IMR-90 (cell line): ENCODE results near the gene SMOC1. TPM values are rescaled to one million over a fixed set of nuclear protein-coding genes. Genes with fewer than 3 reads are reported as not detected.

ENCODE experiments used
- ATAC-seq: fragments of 200-7000 bp; cut with Tn5 transposase; 2 replicates; pipeline ENCODE4 v1.9.1; 2020; ENCODE audit warnings: low read depth, mild to moderate bottlenecking, moderate library complexity
- BruUV-seq: library from RNA; stranded (reverse); fragments of 400-500 nt; replicated peaks from 2 replicates; lab custom pipeline; 2021; lab: Mats Ljungman, UMichigan
- CTCF ChIA-PET: fragments of 300-600 bp; formaldehyde crosslinking; extraction: SDS; loops from one replicate; lab custom pipeline; 2021; ENCODE audit warnings: antibody characterized with exemption; lab: Yijun Ruan, JAX
- POLR2A ChIA-PET: fragments of 300-600 bp; sonication (Branson Sonifier 250); formaldehyde crosslinking; loops from one replicate; lab custom pipeline; 2022; ENCODE audit warnings: antibody characterized with exemption; ENCODE audit not compliant: unreplicated experiment; lab: Charles Lee
- DNase-seq: peaks from one replicate; pipeline ENCODE4 v3.0.0; 2013
- H2AFZ ChIP-seq: replicated peaks from 2 replicates; pipeline ENCODE3; 2013; ENCODE audit warnings: low read length, mild to moderate bottlenecking; ENCODE audit not compliant: poor library complexity
- H2AK5ac ChIP-seq: 2 replicates; pipeline ENCODE4 v1.6.1; 2013; ENCODE audit warnings: low read depth, low read length, inconsistent platforms
- H2AK9ac ChIP-seq: replicated peaks from 2 replicates; pipeline ENCODE3; 2013; ENCODE audit warnings: mild to moderate bottlenecking, low read depth, low read length, moderate library complexity; ENCODE audit not compliant: poor library complexity
- H2BK120ac ChIP-seq: 2 replicates; pipeline ENCODE4 v1.6.1; 2013; ENCODE audit warnings: low read depth, low read length, inconsistent platforms
- H2BK15ac ChIP-seq: 3 replicates; pipeline ENCODE4 v1.6.1; 2013; ENCODE audit warnings: low read depth, low read length, inconsistent platforms
- H2BK20ac ChIP-seq: 2 replicates; pipeline ENCODE4 v1.6.1; 2013; ENCODE audit warnings: low read depth, mild to moderate bottlenecking, inconsistent platforms, low read length, moderate library complexity
- H2BK5ac ChIP-seq: 2 replicates; pipeline ENCODE4 v1.6.1; 2013; ENCODE audit warnings: mild to moderate bottlenecking, low read depth, low read length, inconsistent platforms; ENCODE audit not compliant: poor library complexity, severe bottlenecking
- H3K14ac ChIP-seq: replicated peaks from 2 replicates; pipeline ENCODE4 v1.6.1; 2013; ENCODE audit warnings: low read depth, low read length, inconsistent platforms
- H3K18ac ChIP-seq: 2 replicates; pipeline ENCODE4 v1.6.1; 2013; ENCODE audit warnings: low read depth, low read length, control low read depth
- H3K23ac ChIP-seq: 2 replicates; pipeline ENCODE4 v1.6.1; 2013; ENCODE audit warnings: low read depth, low read length, inconsistent platforms
- H3K27ac ChIP-seq: 2 replicates; pipeline ENCODE4 v1.5.1; 2013; ENCODE audit warnings: mild to moderate bottlenecking, control low read depth, low read length; ENCODE audit not compliant: insufficient read depth
- H3K27me3 ChIP-seq: 2 replicates; pipeline ENCODE4 v1.6.1; 2013; ENCODE audit warnings: low read length; ENCODE audit not compliant: control insufficient read depth, insufficient read depth
- H3K36me3 ChIP-seq: 2 replicates; pipeline ENCODE4 v1.6.1; 2013; ENCODE audit warnings: low read length, mixed read lengths; ENCODE audit not compliant: control insufficient read depth, insufficient read depth
- H3K4ac ChIP-seq: 2 replicates; pipeline ENCODE4 v1.6.1; 2013; ENCODE audit warnings: low read depth, low read length, inconsistent platforms
- H3K4me1 ChIP-seq: 2 replicates; pipeline ENCODE4 v1.6.1; 2013; ENCODE audit warnings: low read length, mixed read lengths; ENCODE audit not compliant: control insufficient read depth, insufficient read depth
- H3K4me2 ChIP-seq: 2 replicates; pipeline ENCODE4 v1.6.1; 2013; ENCODE audit warnings: low read depth, mild to moderate bottlenecking, control low read depth, low read length, moderate library complexity
- H3K4me3 ChIP-seq: 2 replicates; pipeline ENCODE4 v1.5.1; 2013; ENCODE audit warnings: low read depth, mild to moderate bottlenecking, control low read depth, low read length, moderate library complexity; ENCODE audit not compliant: insufficient read depth
- H3K56ac ChIP-seq: 2 replicates; pipeline ENCODE4 v1.6.1; 2013; ENCODE audit warnings: low read length, inconsistent platforms; ENCODE audit not compliant: insufficient read depth; ENCODE audit errors: extremely low read depth
- H3K79me1 ChIP-seq, 2 experiments: 2 replicates each; pipeline ENCODE4 v1.6.1; 2013; ENCODE audit warnings: low read length in 2 of 2, inconsistent platforms in 1 of 2, low read depth in 1 of 2
- H3K9ac ChIP-seq: 2 replicates; pipeline ENCODE4 v1.6.1; 2013; ENCODE audit warnings: low read depth, low read length, control low read depth
- H3K9me1 ChIP-seq: 2 replicates; pipeline ENCODE4 v1.6.1; 2013; ENCODE audit warnings: low read length, inconsistent platforms; ENCODE audit not compliant: insufficient read depth
- H3K9me3 ChIP-seq: 2 replicates; pipeline ENCODE4 v1.6.1; 2013; ENCODE audit warnings: low read length; ENCODE audit not compliant: control insufficient read depth, insufficient read depth
- H4K20me1 ChIP-seq: 2 replicates; pipeline ENCODE4 v1.6.1; 2013; ENCODE audit warnings: low read length, inconsistent platforms; ENCODE audit not compliant: insufficient read depth
- H4K5ac ChIP-seq: 2 replicates; pipeline ENCODE4 v1.6.1; 2013; ENCODE audit warnings: mild to moderate bottlenecking, low read depth, low read length, control low read depth
- H4K8ac ChIP-seq, 2 experiments: 2 replicates each; pipeline ENCODE4 v1.6.1; 2013; ENCODE audit warnings: low read depth in 2 of 2, low read length in 2 of 2, control low read depth in 1 of 2, inconsistent platforms in 1 of 2
- H4K91ac ChIP-seq: 2 replicates; pipeline ENCODE4 v1.6.1; 2013; ENCODE audit warnings: low read depth, low read length, inconsistent platforms; ENCODE audit not compliant: insufficient read depth
- BHLHE40 ChIP-seq: fragments of 150-350 bp; IDR thresholded peaks from 2 replicates; pipeline ENCODE4 v1.6.1; 2016; ENCODE audit warnings: mild to moderate bottlenecking, low read depth, low read length
- CHD1 ChIP-seq: IDR thresholded peaks from 2 replicates; pipeline ENCODE4 v1.6.1; 2012; ENCODE audit warnings: low read depth, low read length, improper control_type of control experiment
- FOS ChIP-seq: fragments of 150-350 bp; IDR thresholded peaks from 2 replicates; pipeline ENCODE4 v1.6.1; 2016; ENCODE audit warnings: low read depth, low read length
- RCOR1 ChIP-seq: IDR thresholded peaks from 2 replicates; pipeline ENCODE4 v1.6.1; 2012; ENCODE audit warnings: mild to moderate bottlenecking, low read length, improper control_type of control experiment; ENCODE audit not compliant: insufficient replicate concordance
- SMC3 ChIP-seq: fragments of 150-350 bp; IDR thresholded peaks from 2 replicates; pipeline ENCODE4 v1.6.1; 2016; ENCODE audit warnings: low read depth, mild to moderate bottlenecking, antibody characterized with exemption, low read length, moderate library complexity
- WGBS, 2 experiments: methylation state at CpG; one replicate each; pipeline versions ENCODE4 v1.1.5 to v1.1.7; 2013; ENCODE audit warnings: missing lambda C conversion rate in 2 of 2; ENCODE audit not compliant: insufficient read length in 1 of 2; ENCODE audit errors: extremely low coverage in 2 of 2; 5-methylcytosine and 5-hydroxymethylcytosine counted together
- dilution Hi-C: fragments of 300-500 bp; cut with HindIII; formaldehyde crosslinking; loops from one replicate; pipeline ENCODE4 v1.14.3; 2018; ENCODE audit warnings: low sequenced_read_pairs; ENCODE audit not compliant: unreplicated experiment
- in situ Hi-C: fragments of 300-500 bp; cut with MboI; formaldehyde crosslinking; loops from 3 replicates; pipeline ENCODE4 v1.14.3; 2019; ENCODE audit warnings: low sequenced_read_pairs, inconsistent platforms, mixed read lengths
- intact Hi-C: fragments of 100-400 bp; cut with micrococcal nuclease; formaldehyde crosslinking; loops from 2 replicates; pipeline ENCODE4 v1.10.0; 2022
- polyA plus RNA-seq, 3 experiments: library from polyadenylated mRNA; depleted of rRNA; stranded (reverse); fragments of >200 nt; gene quantifications; 2 replicates each; pipeline ENCODE4 v1.2.3, GENCODE V29; 2012; ENCODE audit warnings: low replicate concordance in 1 of 3
- total RNA-seq: library from RNA; depleted of rRNA; stranded (reverse); fragments of >200 nt; gene quantifications from 2 replicates; pipeline ENCODE4 v1.2.3, GENCODE V29; 2012
- TF ChIP-seq, protein P1 (sequence below): fragments of 150-350 bp; IDR thresholded peaks from 2 replicates; pipeline ENCODE4 v1.6.1; 2016; ENCODE audit warnings: low read depth, mild to moderate bottlenecking, low read length, moderate library complexity, borderline replicate concordance

SMOC1 gene
- total and polyA plus RNA-seq, 2 of the 4 experiments (the other 2 are of a cell fraction): 0.90 to 4.1 TPM

DNA sequence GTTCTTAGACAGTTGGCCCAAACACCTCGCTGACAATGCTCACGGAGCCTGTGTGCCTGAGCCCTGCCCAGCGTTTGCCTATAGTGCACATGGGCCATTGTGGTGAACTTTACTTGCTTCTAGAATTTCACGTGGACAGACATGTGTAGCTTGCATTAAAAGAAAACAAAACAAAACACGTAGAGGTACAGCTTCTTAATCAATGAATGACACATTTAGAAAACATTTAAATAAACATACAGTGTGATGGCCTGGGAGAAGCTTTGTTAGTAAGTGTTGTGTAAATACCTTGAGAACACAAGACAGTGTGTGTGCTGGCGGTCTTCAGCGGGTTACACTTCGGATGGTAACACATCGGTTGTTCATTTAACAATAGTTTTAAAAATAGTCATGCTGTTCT lies 38.1 kb downstream of the SMOC1 start:
- Histone ChIP-seq H3K9ac (no peak overlapping the region), H3K56ac (no peak overlapping the region), H2AK5ac (no peak overlapping the region), H3K14ac (no peak overlapping the region), H3K27ac (no peak overlapping the region), H2BK120ac (no peak overlapping the region), H3K9me3 (no peaks in the 10 kb centered on the region), H3K27me3 (no peaks in the 10 kb centered on the region), H2BK5ac (no peak overlapping the region), H3K79me1 (peaks cover 0 to 12% of the 10 kb centered on the region in 2 experiments; a peak in 3 of 4 replicates), H3K18ac (no peak overlapping the region), H3K23ac (no peak overlapping the region), H4K5ac (no peak overlapping the region), H2BK20ac (no peak overlapping the region), H3K4me3 (no peak overlapping the region), H3K36me3 (no peaks in the 10 kb centered on the region; the same call in 1 of the 2 replicates), H2AFZ (no peak overlapping the region), H4K20me1 (peaks cover 4% of the 10 kb centered on the region; the same call in 1 of the 2 replicates), H3K4me2 (no peak overlapping the region), H3K4ac (no peak overlapping the region), H2AK9ac (peak overlapping the region; percentile 46), H3K9me1 (peaks cover 5% of the 10 kb centered on the region; the same call in 1 of the 2 replicates), H2BK15ac (no peak overlapping the region; the same call in 2 of the 3 replicates), H3K4me1 (peaks cover 14% of the 10 kb centered on the region), H4K91ac (no peak overlapping the region), H4K8ac (no peak overlapping the region; a peak in 1 of 4 replicates)
- no TSS peak for BruUV-seq
- dilution Hi-C loops (no loop called here), intact Hi-C loops (no loop called here), in situ Hi-C loops (no loop called here)
- no peak for DNase-seq
- ATAC-seq: no peak
- ChIA-PET POLR2A (no interaction called here), CTCF (interaction anchor here (0.8 to 1.6 kb wide), 3 partner anchors 11 to 40 kb away, joined by 3 to 5 read pairs (median 3); no protein-coding TSS in a partner anchor)
- TF ChIP-seq, protein P1, sequence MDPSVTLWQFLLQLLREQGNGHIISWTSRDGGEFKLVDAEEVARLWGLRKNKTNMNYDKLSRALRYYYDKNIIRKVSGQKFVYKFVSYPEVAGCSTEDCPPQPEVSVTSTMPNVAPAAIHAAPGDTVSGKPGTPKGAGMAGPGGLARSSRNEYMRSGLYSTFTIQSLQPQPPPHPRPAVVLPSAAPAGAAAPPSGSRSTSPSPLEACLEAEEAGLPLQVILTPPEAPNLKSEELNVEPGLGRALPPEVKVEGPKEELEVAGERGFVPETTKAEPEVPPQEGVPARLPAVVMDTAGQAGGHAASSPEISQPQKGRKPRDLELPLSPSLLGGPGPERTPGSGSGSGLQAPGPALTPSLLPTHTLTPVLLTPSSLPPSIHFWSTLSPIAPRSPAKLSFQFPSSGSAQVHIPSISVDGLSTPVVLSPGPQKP: no peak
- no peak for TF ChIP-seq SMC3
- no peak for TF ChIP-seq BHLHE40
- TF ChIP-seq FOS: no peak
- TF ChIP-seq CHD1: no peak
- no peak for TF ChIP-seq RCOR1
- WGBS, 2 experiments: no CpG with 5 or more reads among the region's 9 CpGs
